IMR-90 (cell line): Measurements from ENCODE around the gene ASPG. TPM values are rescaled to one million over a fixed set of nuclear protein-coding genes. Genes with fewer than 3 reads are reported as not detected.

Source experiments
- ATAC-seq: fragments of 200-7000 bp; cut with Tn5 transposase; 2 replicates; pipeline ENCODE4 v1.9.1; 2020; ENCODE audit warnings: low read depth, mild to moderate bottlenecking, moderate library complexity
- BruUV-seq: library from RNA; stranded (reverse); fragments of 400-500 nt; replicated peaks from 2 replicates; lab custom pipeline; 2021; lab: Mats Ljungman, UMichigan
- CTCF ChIA-PET: fragments of 300-600 bp; formaldehyde crosslinking; extraction: SDS; loops from one replicate; lab custom pipeline; 2021; ENCODE audit warnings: antibody characterized with exemption; lab: Yijun Ruan, JAX
- POLR2A ChIA-PET: fragments of 300-600 bp; sonication (Branson Sonifier 250); formaldehyde crosslinking; loops from one replicate; lab custom pipeline; 2022; ENCODE audit warnings: antibody characterized with exemption; ENCODE audit not compliant: unreplicated experiment; lab: Charles Lee
- DNase-seq: peaks from one replicate; pipeline ENCODE4 v3.0.0; 2013
- H2AFZ ChIP-seq: replicated peaks from 2 replicates; pipeline ENCODE3; 2013; ENCODE audit warnings: low read length, mild to moderate bottlenecking; ENCODE audit not compliant: poor library complexity
- H2AK5ac ChIP-seq: 2 replicates; pipeline ENCODE4 v1.6.1; 2013; ENCODE audit warnings: low read depth, low read length, inconsistent platforms
- H2AK9ac ChIP-seq: replicated peaks from 2 replicates; pipeline ENCODE3; 2013; ENCODE audit warnings: mild to moderate bottlenecking, low read depth, low read length, moderate library complexity; ENCODE audit not compliant: poor library complexity
- H2BK120ac ChIP-seq: 2 replicates; pipeline ENCODE4 v1.6.1; 2013; ENCODE audit warnings: low read depth, low read length, inconsistent platforms
- H2BK15ac ChIP-seq: 3 replicates; pipeline ENCODE4 v1.6.1; 2013; ENCODE audit warnings: low read depth, low read length, inconsistent platforms
- H2BK20ac ChIP-seq: 2 replicates; pipeline ENCODE4 v1.6.1; 2013; ENCODE audit warnings: low read depth, mild to moderate bottlenecking, inconsistent platforms, low read length, moderate library complexity
- H2BK5ac ChIP-seq: 2 replicates; pipeline ENCODE4 v1.6.1; 2013; ENCODE audit warnings: mild to moderate bottlenecking, low read depth, low read length, inconsistent platforms; ENCODE audit not compliant: poor library complexity, severe bottlenecking
- H3K14ac ChIP-seq: replicated peaks from 2 replicates; pipeline ENCODE4 v1.6.1; 2013; ENCODE audit warnings: low read depth, low read length, inconsistent platforms
- H3K18ac ChIP-seq: 2 replicates; pipeline ENCODE4 v1.6.1; 2013; ENCODE audit warnings: low read depth, low read length, control low read depth
- H3K23ac ChIP-seq: 2 replicates; pipeline ENCODE4 v1.6.1; 2013; ENCODE audit warnings: low read depth, low read length, inconsistent platforms
- H3K27ac ChIP-seq: 2 replicates; pipeline ENCODE4 v1.5.1; 2013; ENCODE audit warnings: mild to moderate bottlenecking, control low read depth, low read length; ENCODE audit not compliant: insufficient read depth
- H3K27me3 ChIP-seq: 2 replicates; pipeline ENCODE4 v1.6.1; 2013; ENCODE audit warnings: low read length; ENCODE audit not compliant: control insufficient read depth, insufficient read depth
- H3K36me3 ChIP-seq: 2 replicates; pipeline ENCODE4 v1.6.1; 2013; ENCODE audit warnings: low read length, mixed read lengths; ENCODE audit not compliant: control insufficient read depth, insufficient read depth
- H3K4ac ChIP-seq: 2 replicates; pipeline ENCODE4 v1.6.1; 2013; ENCODE audit warnings: low read depth, low read length, inconsistent platforms
- H3K4me1 ChIP-seq: 2 replicates; pipeline ENCODE4 v1.6.1; 2013; ENCODE audit warnings: low read length, mixed read lengths; ENCODE audit not compliant: control insufficient read depth, insufficient read depth
- H3K4me2 ChIP-seq: 2 replicates; pipeline ENCODE4 v1.6.1; 2013; ENCODE audit warnings: low read depth, mild to moderate bottlenecking, control low read depth, low read length, moderate library complexity
- H3K4me3 ChIP-seq: 2 replicates; pipeline ENCODE4 v1.5.1; 2013; ENCODE audit warnings: low read depth, mild to moderate bottlenecking, control low read depth, low read length, moderate library complexity; ENCODE audit not compliant: insufficient read depth
- H3K56ac ChIP-seq: 2 replicates; pipeline ENCODE4 v1.6.1; 2013; ENCODE audit warnings: low read length, inconsistent platforms; ENCODE audit not compliant: insufficient read depth; ENCODE audit errors: extremely low read depth
- H3K79me1 ChIP-seq, 2 experiments: 2 replicates each; pipeline ENCODE4 v1.6.1; 2013; ENCODE audit warnings: low read length in 2 of 2, inconsistent platforms in 1 of 2, low read depth in 1 of 2
- H3K9ac ChIP-seq: 2 replicates; pipeline ENCODE4 v1.6.1; 2013; ENCODE audit warnings: low read depth, low read length, control low read depth
- H3K9me1 ChIP-seq: 2 replicates; pipeline ENCODE4 v1.6.1; 2013; ENCODE audit warnings: low read length, inconsistent platforms; ENCODE audit not compliant: insufficient read depth
- H3K9me3 ChIP-seq: 2 replicates; pipeline ENCODE4 v1.6.1; 2013; ENCODE audit warnings: low read length; ENCODE audit not compliant: control insufficient read depth, insufficient read depth
- H4K20me1 ChIP-seq: 2 replicates; pipeline ENCODE4 v1.6.1; 2013; ENCODE audit warnings: low read length, inconsistent platforms; ENCODE audit not compliant: insufficient read depth
- H4K5ac ChIP-seq: 2 replicates; pipeline ENCODE4 v1.6.1; 2013; ENCODE audit warnings: mild to moderate bottlenecking, low read depth, low read length, control low read depth
- H4K8ac ChIP-seq, 2 experiments: 2 replicates each; pipeline ENCODE4 v1.6.1; 2013; ENCODE audit warnings: low read depth in 2 of 2, low read length in 2 of 2, control low read depth in 1 of 2, inconsistent platforms in 1 of 2
- H4K91ac ChIP-seq: 2 replicates; pipeline ENCODE4 v1.6.1; 2013; ENCODE audit warnings: low read depth, low read length, inconsistent platforms; ENCODE audit not compliant: insufficient read depth
- BHLHE40 ChIP-seq: fragments of 150-350 bp; IDR thresholded peaks from 2 replicates; pipeline ENCODE4 v1.6.1; 2016; ENCODE audit warnings: mild to moderate bottlenecking, low read depth, low read length
- CEBPB ChIP-seq: IDR thresholded peaks from 2 replicates; pipeline ENCODE4 v1.6.1; 2012; ENCODE audit warnings: low read depth, low read length, improper control_type of control experiment
- CHD1 ChIP-seq: IDR thresholded peaks from 2 replicates; pipeline ENCODE4 v1.6.1; 2012; ENCODE audit warnings: low read depth, low read length, improper control_type of control experiment
- FOS ChIP-seq: fragments of 150-350 bp; IDR thresholded peaks from 2 replicates; pipeline ENCODE4 v1.6.1; 2016; ENCODE audit warnings: low read depth, low read length
- MAFK ChIP-seq: IDR thresholded peaks from 2 replicates; pipeline ENCODE4 v1.6.1; 2012; ENCODE audit warnings: low read depth, low read length, improper control_type of control experiment
- MAZ ChIP-seq: IDR thresholded peaks from 2 replicates; pipeline ENCODE4 v1.6.1; 2012; ENCODE audit warnings: low read depth, mild to moderate bottlenecking, low read length, improper control_type of control experiment, moderate library complexity, borderline replicate concordance
- MXI1 ChIP-seq: IDR thresholded peaks from 2 replicates; pipeline ENCODE4 v1.6.1; 2012; ENCODE audit warnings: low read depth, mild to moderate bottlenecking, low read length, moderate library complexity, borderline replicate concordance
- NFE2L2 ChIP-seq: fragments of 150-350 bp; IDR thresholded peaks from 2 replicates; pipeline ENCODE4 v1.6.1; 2016; ENCODE audit warnings: low read depth, mild to moderate bottlenecking, low read length
- POLR2A ChIP-seq: IDR thresholded peaks from 2 replicates; pipeline ENCODE4 v1.6.1; 2012; ENCODE audit warnings: mild to moderate bottlenecking, low read depth, low read length
- RAD21 ChIP-seq: IDR thresholded peaks from 2 replicates; pipeline ENCODE4 v1.6.1; 2012; ENCODE audit warnings: low read length, improper control_type of control experiment
- RCOR1 ChIP-seq: IDR thresholded peaks from 2 replicates; pipeline ENCODE4 v1.6.1; 2012; ENCODE audit warnings: mild to moderate bottlenecking, low read length, improper control_type of control experiment; ENCODE audit not compliant: insufficient replicate concordance
- SMC3 ChIP-seq: fragments of 150-350 bp; IDR thresholded peaks from 2 replicates; pipeline ENCODE4 v1.6.1; 2016; ENCODE audit warnings: low read depth, mild to moderate bottlenecking, antibody characterized with exemption, low read length, moderate library complexity
- WGBS, 2 experiments: methylation state at CpG; one replicate each; pipeline versions ENCODE4 v1.1.5 to v1.1.7; 2013; ENCODE audit warnings: missing lambda C conversion rate in 2 of 2; ENCODE audit not compliant: insufficient read length in 1 of 2; ENCODE audit errors: extremely low coverage in 2 of 2; 5-methylcytosine and 5-hydroxymethylcytosine counted together
- dilution Hi-C: fragments of 300-500 bp; cut with HindIII; formaldehyde crosslinking; loops from one replicate; pipeline ENCODE4 v1.14.3; 2018; ENCODE audit warnings: low sequenced_read_pairs; ENCODE audit not compliant: unreplicated experiment
- in situ Hi-C: fragments of 300-500 bp; cut with MboI; formaldehyde crosslinking; loops from 3 replicates; pipeline ENCODE4 v1.14.3; 2019; ENCODE audit warnings: low sequenced_read_pairs, inconsistent platforms, mixed read lengths
- intact Hi-C: fragments of 100-400 bp; cut with micrococcal nuclease; formaldehyde crosslinking; loops from 2 replicates; pipeline ENCODE4 v1.10.0; 2022
- polyA plus RNA-seq, 3 experiments: library from polyadenylated mRNA; depleted of rRNA; stranded (reverse); fragments of >200 nt; gene quantifications; 2 replicates each; pipeline ENCODE4 v1.2.3, GENCODE V29; 2012; ENCODE audit warnings: low replicate concordance in 1 of 3
- total RNA-seq: library from RNA; depleted of rRNA; stranded (reverse); fragments of >200 nt; gene quantifications from 2 replicates; pipeline ENCODE4 v1.2.3, GENCODE V29; 2012
- TF ChIP-seq, protein P1 (sequence below): fragments of 150-350 bp; IDR thresholded peaks from 2 replicates; pipeline ENCODE4 v1.6.1; 2016; ENCODE audit warnings: low read depth, mild to moderate bottlenecking, low read length, moderate library complexity, borderline replicate concordance
- TF ChIP-seq, protein P2 (sequence below): conservative IDR thresholded peaks from 2 replicates; pipeline ENCODE4 v1.5.1; 2012; ENCODE audit warnings: mild to moderate bottlenecking, low read depth, low read length, improper control_type of control experiment
- TF ChIP-seq, protein P3 (sequence below): fragments of 150-350 bp; IDR thresholded peaks from 2 replicates; pipeline ENCODE4 v1.6.1; 2017; ENCODE audit warnings: mild to moderate bottlenecking, antibody characterized with exemption, low read length, low read depth

ASPG gene
- total and polyA plus RNA-seq, 2 of the 4 experiments (the other 2 are of a cell fraction) = not detected

DNA sequence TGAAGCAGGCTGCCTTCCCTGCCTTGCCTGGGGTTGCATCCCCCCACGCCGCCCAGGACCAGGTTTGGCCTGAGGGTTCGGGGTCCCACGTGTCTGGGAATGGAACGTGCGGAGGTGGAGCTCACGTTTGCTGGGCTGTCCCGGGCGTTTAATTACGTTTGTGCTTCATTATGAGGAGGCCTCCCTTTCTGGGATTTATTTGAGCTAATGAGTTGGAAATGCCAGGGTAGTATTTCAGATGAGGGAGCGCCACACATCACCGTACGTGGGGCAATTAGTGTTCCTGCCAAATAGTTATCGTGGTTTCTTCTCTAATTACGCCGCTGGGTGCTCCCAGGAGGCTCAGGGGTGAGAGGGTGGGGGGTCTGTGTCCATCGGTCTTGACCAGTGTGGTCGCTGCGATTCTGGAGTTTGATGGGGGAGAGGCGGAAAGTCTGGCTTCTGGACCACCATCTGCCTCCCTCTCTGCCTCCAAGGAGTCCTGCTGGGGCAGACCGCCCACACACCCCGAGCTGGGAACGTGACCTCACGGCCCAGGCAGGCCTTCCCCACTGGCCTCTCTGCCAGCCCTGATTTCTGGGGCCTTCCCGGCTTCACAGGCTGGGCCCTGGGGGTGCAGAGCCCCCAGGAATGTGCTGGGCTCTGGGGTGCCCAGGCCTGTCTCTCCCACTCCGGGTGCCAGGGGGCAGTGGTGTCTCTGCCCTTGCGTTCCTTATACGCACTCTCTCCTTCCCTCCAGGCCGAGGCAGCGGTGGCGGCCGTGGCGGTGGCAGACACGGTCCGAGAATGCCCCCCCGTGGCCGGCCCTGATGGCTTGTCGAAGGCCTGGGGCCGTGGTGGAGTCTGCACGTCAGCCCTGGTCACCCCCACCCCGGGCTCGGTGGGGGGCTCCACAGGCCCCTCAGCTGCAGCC lies 71.8 kb downstream of the ASPG start:
- Histone ChIP-seq H2BK20ac (no peak overlapping the region), H3K9me3 (peaks cover 3% of the 10 kb centered on the region), H4K20me1 (no peaks in the 10 kb centered on the region), H3K9me1 (no peaks in the 10 kb centered on the region), H2BK5ac (no peak overlapping the region), H2BK15ac (no peak overlapping the region), H3K36me3 (no peaks in the 10 kb centered on the region), H3K18ac (no peak overlapping the region), H2BK120ac (no peak overlapping the region), H4K5ac (no peak overlapping the region), H3K4ac (no peak overlapping the region), H3K23ac (no peak overlapping the region), H4K8ac (no peak overlapping the region), H2AFZ (no peak overlapping the region), H3K56ac (no peak overlapping the region), H2AK5ac (no peak overlapping the region), H3K27ac (no peak overlapping the region), H2AK9ac (no peak overlapping the region), H3K4me3 (no peak overlapping the region), H3K4me2 (no peak overlapping the region), H3K4me1 (no peaks in the 10 kb centered on the region), H4K91ac (no peak overlapping the region), H3K14ac (no peak overlapping the region), H3K79me1 (no peaks in the 10 kb centered on the region), H3K9ac (no peak overlapping the region), H3K27me3 (no peaks in the 10 kb centered on the region)
- DNase-seq (no peak), ATAC-seq (no peak)
- dilution Hi-C loops = no loop called here
- in situ Hi-C loops = no loop called here
- intact Hi-C loops = no loop called here
- 57% methylated on average over 6 of the region's 42 CpGs; no CpG with 5 or more reads in 1 of the 2 experiments for WGBS, 2 experiments
- CTCF ChIA-PET = no interaction called here
- BruUV-seq = no TSS peak
- POLR2A ChIA-PET = no interaction called here
- TF ChIP-seq MAFK (no peak), CHD1 (no peak), NFE2L2 (no peak), RAD21 (no peak), MXI1 (no peak), SMC3 (no peak), MAZ (no peak), CEBPB (no peak), BHLHE40 (no peak), POLR2A (no peak), RCOR1 (no peak), FOS (no peak)
- TF ChIP-seq, protein P1, sequence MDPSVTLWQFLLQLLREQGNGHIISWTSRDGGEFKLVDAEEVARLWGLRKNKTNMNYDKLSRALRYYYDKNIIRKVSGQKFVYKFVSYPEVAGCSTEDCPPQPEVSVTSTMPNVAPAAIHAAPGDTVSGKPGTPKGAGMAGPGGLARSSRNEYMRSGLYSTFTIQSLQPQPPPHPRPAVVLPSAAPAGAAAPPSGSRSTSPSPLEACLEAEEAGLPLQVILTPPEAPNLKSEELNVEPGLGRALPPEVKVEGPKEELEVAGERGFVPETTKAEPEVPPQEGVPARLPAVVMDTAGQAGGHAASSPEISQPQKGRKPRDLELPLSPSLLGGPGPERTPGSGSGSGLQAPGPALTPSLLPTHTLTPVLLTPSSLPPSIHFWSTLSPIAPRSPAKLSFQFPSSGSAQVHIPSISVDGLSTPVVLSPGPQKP = no peak
- TF ChIP-seq, protein P2, sequence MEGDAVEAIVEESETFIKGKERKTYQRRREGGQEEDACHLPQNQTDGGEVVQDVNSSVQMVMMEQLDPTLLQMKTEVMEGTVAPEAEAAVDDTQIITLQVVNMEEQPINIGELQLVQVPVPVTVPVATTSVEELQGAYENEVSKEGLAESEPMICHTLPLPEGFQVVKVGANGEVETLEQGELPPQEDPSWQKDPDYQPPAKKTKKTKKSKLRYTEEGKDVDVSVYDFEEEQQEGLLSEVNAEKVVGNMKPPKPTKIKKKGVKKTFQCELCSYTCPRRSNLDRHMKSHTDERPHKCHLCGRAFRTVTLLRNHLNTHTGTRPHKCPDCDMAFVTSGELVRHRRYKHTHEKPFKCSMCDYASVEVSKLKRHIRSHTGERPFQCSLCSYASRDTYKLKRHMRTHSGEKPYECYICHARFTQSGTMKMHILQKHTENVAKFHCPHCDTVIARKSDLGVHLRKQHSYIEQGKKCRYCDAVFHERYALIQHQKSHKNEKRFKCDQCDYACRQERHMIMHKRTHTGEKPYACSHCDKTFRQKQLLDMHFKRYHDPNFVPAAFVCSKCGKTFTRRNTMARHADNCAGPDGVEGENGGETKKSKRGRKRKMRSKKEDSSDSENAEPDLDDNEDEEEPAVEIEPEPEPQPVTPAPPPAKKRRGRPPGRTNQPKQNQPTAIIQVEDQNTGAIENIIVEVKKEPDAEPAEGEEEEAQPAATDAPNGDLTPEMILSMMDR = no peak
- TF ChIP-seq, protein P3, sequence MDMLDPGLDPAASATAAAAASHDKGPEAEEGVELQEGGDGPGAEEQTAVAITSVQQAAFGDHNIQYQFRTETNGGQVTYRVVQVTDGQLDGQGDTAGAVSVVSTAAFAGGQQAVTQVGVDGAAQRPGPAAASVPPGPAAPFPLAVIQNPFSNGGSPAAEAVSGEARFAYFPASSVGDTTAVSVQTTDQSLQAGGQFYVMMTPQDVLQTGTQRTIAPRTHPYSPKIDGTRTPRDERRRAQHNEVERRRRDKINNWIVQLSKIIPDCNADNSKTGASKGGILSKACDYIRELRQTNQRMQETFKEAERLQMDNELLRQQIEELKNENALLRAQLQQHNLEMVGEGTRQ = no peak
